Naive thymus-derived CD4-positive, alpha-beta T cell (primary cell): ENCODE results near the gene PCSK1. TPM values are rescaled to one million over a fixed set of nuclear protein-coding genes. Genes with fewer than 3 reads are reported as not detected.

Experiments used
- ATAC-seq: fragments of 150-1000 bp; cut with Tn5 transposase; 2 replicates; pipeline ENCODE4 v1.10.0; 2021; ENCODE audit warnings: mild to moderate bottlenecking, moderate library complexity
- CTCF ChIA-PET: fragments of 350-600 bp; sonication (Branson Sonifier 250); formaldehyde crosslinking; loops from one replicate; lab custom pipeline; 2021; ENCODE audit warnings: antibody characterized with exemption; lab: Charles Lee
- POLR2A ChIA-PET: fragments of 350-600 bp; sonication (Branson Sonifier 250); formaldehyde crosslinking; loops from one replicate; lab custom pipeline; 2021; ENCODE audit warnings: antibody characterized with exemption, inconsistent platforms; lab: Charles Lee
- DNase-seq, 9 donors: peaks; one replicate each; pipeline versions ENCODE4 v3.0.0 to v3.0.0-alpha.2; 2020 to 2022; ENCODE audit warnings: mixed read lengths in 1 of 9
- H3K27ac ChIP-seq: one replicate; pipeline ENCODE4 v1.7.0; 2013; ENCODE audit warnings: mild to moderate bottlenecking, low read depth, low read length, moderate library complexity
- H3K27me3 ChIP-seq, 2 donors: one replicate each; pipeline ENCODE4 v1.7.0; 2013; ENCODE audit warnings: low read length in 2 of 2, mild to moderate bottlenecking in 2 of 2, moderate library complexity in 2 of 2; ENCODE audit not compliant: control insufficient read depth in 2 of 2, insufficient read depth in 2 of 2
- H3K36me3 ChIP-seq, 3 experiments: 1 replicate in 2 of 3; 2 replicates in 1 of 3; pipeline ENCODE4 v1.7.0; 2013; ENCODE audit warnings: low read length in 3 of 3, mild to moderate bottlenecking in 3 of 3, moderate library complexity in 1 of 3; ENCODE audit not compliant: insufficient read depth in 3 of 3, control insufficient read depth in 2 of 3
- H3K4me1 ChIP-seq, 2 donors: one replicate each; pipeline ENCODE4 v1.7.0; 2013; ENCODE audit warnings: low read length in 2 of 2, mild to moderate bottlenecking in 2 of 2, moderate library complexity in 1 of 2; ENCODE audit not compliant: control insufficient read depth in 2 of 2, insufficient read depth in 2 of 2
- H3K4me3 ChIP-seq: 2 replicates; pipeline ENCODE4 v1.7.0; 2013; ENCODE audit warnings: mild to moderate bottlenecking, low read length
- H3K9me3 ChIP-seq, 3 experiments: 1 replicate in 2 of 3; 2 replicates in 1 of 3; pipeline ENCODE4 v1.7.0; 2013; ENCODE audit warnings: low read length in 3 of 3; ENCODE audit not compliant: control insufficient read depth in 2 of 3
- H3K27ac Mint-ChIP-seq, 9 donors: one replicate each; pipeline ENCODE4 v1.8.0; 2020 to 2022; ENCODE audit warnings: mixed read lengths in 9 of 9, mild to moderate bottlenecking in 8 of 9, moderate library complexity in 5 of 9, inconsistent platforms in 2 of 9
- H3K27me3 Mint-ChIP-seq, 5 donors: one replicate each; pipeline ENCODE4 v1.8.0; 2021 to 2022; ENCODE audit warnings: mixed read lengths in 5 of 5, mild to moderate bottlenecking in 1 of 5
- H3K36me3 Mint-ChIP-seq, 5 donors: one replicate each; pipeline ENCODE4 v1.8.0; 2020 to 2022; ENCODE audit warnings: mixed read lengths in 5 of 5, mild to moderate bottlenecking in 3 of 5, inconsistent platforms in 1 of 5
- H3K4me1 Mint-ChIP-seq, 7 donors: one replicate each; pipeline ENCODE4 v1.8.0; 2020 to 2022; ENCODE audit warnings: mixed read lengths in 7 of 7, mild to moderate bottlenecking in 3 of 7, inconsistent platforms in 1 of 7
- H3K4me3 Mint-ChIP-seq, 10 donors: one replicate each; pipeline ENCODE4 v1.8.0; 2020 to 2022; ENCODE audit warnings: mild to moderate bottlenecking in 10 of 10, mixed read lengths in 10 of 10, moderate library complexity in 6 of 10, inconsistent platforms in 2 of 10
- H3K9me3 Mint-ChIP-seq, 11 donors: one replicate each; pipeline ENCODE4 v1.8.0; 2020 to 2022; ENCODE audit warnings: mixed read lengths in 11 of 11, mild to moderate bottlenecking in 4 of 11, inconsistent platforms in 1 of 11, moderate library complexity in 1 of 11
- intact Hi-C, 2 donors: fragments of 100-400 bp; cut with micrococcal nuclease; formaldehyde crosslinking; loops; one replicate each; pipeline ENCODE4 v1.15.1; 2023
- polyA plus RNA-seq, 2 donors: library from polyadenylated mRNA; unstranded; fragments of 300-500 nt; fragmentation: Illumina TruSeq; gene quantifications; one replicate each; pipeline ENCODE4 v1.2.3, GENCODE V29; 2021
- total RNA-seq, 6 experiments: library from RNA in 5 of 6; stranded (reverse) in 5 of 6; gene quantifications; 1 replicate in 5 of 6; 2 replicates in 1 of 6; pipeline ENCODE4 v1.2.3 and lab custom pipeline; 2021 to 2026

PCSK1 gene
- not detected for total RNA-seq
- polyA plus RNA-seq: not detected
- not detected for total RNA-seq (lab: John Stamatoyannopoulos, UW)

- intact Hi-C loops: no loop called here
- H3K27me3 ChIP-seq: peaks cover 10% of the 10 kb centered on the region in 2 donors
- ATAC-seq: no peak
- Mint-ChIP-seq H3K27ac (no peak within 1 kb of the TSS), H3K4me3 (peak within 1 kb of the TSS in 2 of 10 donors; percentile 24 to 30), H3K36me3 (peaks cover 0 to 7% (median 1%) of the 10 kb centered on the region in 5 donors), H3K9me3 (peaks cover 0 to 19% (median 7%) of the 10 kb centered on the region in 11 donors), H3K4me1 (peaks cover 3 to 25% (median 9%) of the 10 kb centered on the region in 7 donors), H3K27me3 (peaks cover 68 to 87% (median 81%) of the 10 kb centered on the region in 5 donors)
- CTCF ChIA-PET: no interaction called here
- DNase-seq: no peak
- no peaks in the 10 kb centered on the region for H3K9me3 ChIP-seq
- H3K4me1 ChIP-seq: no peaks in the 10 kb centered on the region
- H3K27ac ChIP-seq: no peak within 1 kb of the TSS
- no peak within 1 kb of the TSS for H3K4me3 ChIP-seq
- no peaks in the 10 kb centered on the region for H3K36me3 ChIP-seq
- POLR2A ChIA-PET: no interaction called here
Measured at GRCh38 chr5:96433066-96433447, at the start of gene PCSK1. Gene PCSK1 (minus strand): TSS chr5:96433248. CDS start chr5:96433042, 206 bp downstream.

DNA sequence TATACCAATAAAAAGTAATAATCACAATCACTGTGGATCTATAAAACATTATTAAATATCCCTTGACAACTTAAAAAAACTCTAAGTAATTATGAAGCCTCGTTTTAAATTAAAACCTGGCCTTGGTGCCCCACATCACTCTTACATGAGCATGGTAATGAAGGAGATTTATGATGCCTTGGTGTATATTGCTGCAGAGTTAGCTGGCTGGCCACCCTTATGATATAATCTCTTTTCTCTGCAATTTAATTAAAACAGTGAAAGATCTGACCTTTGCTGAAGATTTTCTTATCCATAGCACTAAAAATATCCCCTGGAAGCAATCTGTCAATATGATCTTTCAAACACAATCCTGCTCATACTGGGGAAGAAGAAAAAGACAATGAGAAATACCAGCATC lies 48.8 kb upstream of the PCSK1 start:
- H3K27me3 Mint-ChIP-seq: peaks cover 0 to 15% (median 12%) of the 10 kb centered on the region in 5 donors
- no peaks in the 10 kb centered on the region for H3K36me3 ChIP-seq
- POLR2A ChIA-PET: no interaction called here
- intact Hi-C loops: no loop called here
- CTCF ChIA-PET: no interaction called here
- no peak overlapping the region for H3K27ac Mint-ChIP-seq
- H3K9me3 Mint-ChIP-seq: peaks cover 0 to 5% (median 0%) of the 10 kb centered on the region in 11 donors
- no peak overlapping the region for H3K27ac ChIP-seq
- H3K9me3 ChIP-seq: no peaks in the 10 kb centered on the region
- no peaks in the 10 kb centered on the region for H3K4me1 Mint-ChIP-seq
- no peak for DNase-seq
- no peak overlapping the region for H3K4me3 ChIP-seq
- no peak for ATAC-seq
- H3K36me3 Mint-ChIP-seq: peaks cover 0 to 5% (median 0%) of the 10 kb centered on the region in 5 donors
- H3K27me3 ChIP-seq: no peaks in the 10 kb centered on the region
- H3K4me3 Mint-ChIP-seq: no peak overlapping the region
- H3K4me1 ChIP-seq: no peaks in the 10 kb centered on the region

DNA sequence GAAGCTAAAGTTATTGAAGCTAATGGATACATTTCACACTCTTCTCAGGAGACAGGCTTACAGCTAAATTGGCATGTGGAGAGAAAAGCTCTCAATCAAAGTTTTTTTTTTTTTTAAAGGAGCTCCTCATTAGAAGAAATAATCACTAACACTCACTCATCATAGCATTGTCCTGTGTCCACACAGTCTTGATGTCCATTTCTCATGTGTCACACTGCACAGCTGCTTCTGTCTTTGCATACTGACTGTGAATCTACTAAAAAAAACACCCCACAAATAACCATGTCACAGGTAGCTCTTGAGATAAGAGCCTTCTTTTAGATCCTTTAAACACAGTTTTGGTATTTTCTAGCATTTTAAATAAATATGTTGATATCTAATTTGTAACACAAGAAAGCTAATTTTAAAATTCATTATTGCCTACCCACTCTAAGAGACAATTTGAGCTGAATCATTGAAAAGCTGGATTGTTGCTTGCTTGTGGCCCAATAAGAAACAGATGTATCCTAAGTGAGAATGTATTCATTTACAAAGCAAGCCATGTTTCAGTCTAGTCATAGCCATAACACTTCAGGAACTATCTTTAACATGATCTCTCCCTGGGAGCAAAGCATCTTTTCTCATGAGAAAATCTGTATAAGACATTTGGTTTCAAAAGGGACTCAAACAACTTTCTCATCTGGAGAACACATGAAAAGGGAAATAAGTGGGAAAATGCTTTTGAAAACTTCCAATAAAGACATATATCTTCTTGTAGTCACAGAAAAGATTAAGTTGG lies 48.1 kb upstream of the PCSK1 start:
- no peaks in the 10 kb centered on the region for H3K9me3 ChIP-seq
- no peak overlapping the region for H3K4me3 ChIP-seq
- H3K27ac Mint-ChIP-seq: no peak overlapping the region
- ChIA-PET CTCF (no interaction called here), POLR2A (no interaction called here)
- H3K27ac ChIP-seq: no peak overlapping the region
- intact Hi-C loops: no loop called here
- peaks cover 0 to 5% (median 0%) of the 10 kb centered on the region in 11 donors for H3K9me3 Mint-ChIP-seq
- H3K36me3 ChIP-seq: no peaks in the 10 kb centered on the region
- H3K4me1 Mint-ChIP-seq: no peaks in the 10 kb centered on the region
- peaks cover 2 to 12% (median 8%) of the 10 kb centered on the region in 5 donors for H3K27me3 Mint-ChIP-seq
- no peak for DNase-seq
- H3K4me3 Mint-ChIP-seq: no peak overlapping the region
- peaks cover 0 to 5% (median 0%) of the 10 kb centered on the region in 5 donors for H3K36me3 Mint-ChIP-seq
- no peaks in the 10 kb centered on the region for H3K27me3 ChIP-seq
- no peaks in the 10 kb centered on the region for H3K4me1 ChIP-seq
- ATAC-seq: no peak

DNA sequence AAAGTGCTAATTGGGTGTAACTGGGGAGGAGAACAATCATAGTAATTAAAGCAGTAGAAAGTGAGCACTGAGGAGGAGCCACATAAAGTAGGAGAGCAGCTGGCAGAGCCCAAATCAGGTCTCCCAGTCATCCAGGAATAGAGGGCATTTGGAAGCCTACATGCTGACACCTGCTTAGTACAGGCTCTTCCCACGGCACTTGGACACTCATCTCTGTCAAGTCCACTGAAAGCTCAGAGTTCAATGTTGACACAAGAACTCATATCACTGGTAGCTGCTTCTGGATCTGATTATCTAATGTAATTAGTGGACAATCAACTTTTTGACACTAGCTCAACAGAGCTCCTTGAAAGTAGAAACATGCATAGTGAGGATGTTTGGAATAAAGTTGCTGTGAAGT lies 45.9 kb upstream of the PCSK1 start:
- H3K27ac ChIP-seq: no peak overlapping the region
- Mint-ChIP-seq H3K4me1 (no peaks in the 10 kb centered on the region), H3K4me3 (no peak overlapping the region), H3K27ac (no peak overlapping the region), H3K27me3 (peaks cover 0 to 2% (median 0%) of the 10 kb centered on the region in 5 donors), H3K9me3 (peaks cover 0 to 2% (median 0%) of the 10 kb centered on the region in 11 donors), H3K36me3 (no peaks in the 10 kb centered on the region)
- intact Hi-C loops: no loop called here
- CTCF ChIA-PET: no interaction called here
- H3K27me3 ChIP-seq: no peaks in the 10 kb centered on the region
- H3K36me3 ChIP-seq: no peaks in the 10 kb centered on the region
- POLR2A ChIA-PET: no interaction called here
- no peak overlapping the region for H3K4me3 ChIP-seq
- H3K9me3 ChIP-seq: no peaks in the 10 kb centered on the region
- no peak for DNase-seq
- H3K4me1 ChIP-seq: no peaks in the 10 kb centered on the region
- no peak for ATAC-seq

- Histone ChIP-seq H3K4me3 (no peak overlapping the region), H3K9me3 (no peaks in the 10 kb centered on the region), H3K27ac (no peak overlapping the region), H3K4me1 (no peaks in the 10 kb centered on the region), H3K36me3 (no peaks in the 10 kb centered on the region), H3K27me3 (no peaks in the 10 kb centered on the region)
- no peaks in the 10 kb centered on the region for H3K4me1 Mint-ChIP-seq
- H3K36me3 Mint-ChIP-seq: no peaks in the 10 kb centered on the region
- CTCF ChIA-PET: interaction anchor here (0.6 kb wide), 1 partner anchor 595 kb away, joined by 4 read pairs; no protein-coding TSS in a partner anchor
- intact Hi-C loops: no loop called here
- H3K9me3 Mint-ChIP-seq: peaks cover 0 to 2% (median 0%) of the 10 kb centered on the region in 11 donors
- H3K27ac Mint-ChIP-seq: no peak overlapping the region
- peaks cover 4 to 8% (median 6%) of the 10 kb centered on the region in 5 donors for H3K27me3 Mint-ChIP-seq
- POLR2A ChIA-PET: no interaction called here
- no peak for DNase-seq
- no peak for ATAC-seq
- no peak overlapping the region for H3K4me3 Mint-ChIP-seq
Measured at GRCh38 chr5:96476654-96477053, 43.6 kb upstream of the PCSK1 start.

- Mint-ChIP-seq H3K4me1 (no peaks in the 10 kb centered on the region), H3K27me3 (peaks cover 6 to 15% (median 12%) of the 10 kb centered on the region in 5 donors), H3K9me3 (peaks cover 0 to 2% (median 0%) of the 10 kb centered on the region in 11 donors), H3K4me3 (no peak overlapping the region), H3K27ac (no peak overlapping the region), H3K36me3 (no peaks in the 10 kb centered on the region)
- H3K27me3 ChIP-seq: no peaks in the 10 kb centered on the region
- intact Hi-C loops: no loop called here
- no peak for DNase-seq
- H3K27ac ChIP-seq: no peak overlapping the region
- H3K4me3 ChIP-seq: no peak overlapping the region
- no peaks in the 10 kb centered on the region for H3K4me1 ChIP-seq
- ChIA-PET POLR2A (no interaction called here), CTCF (no interaction called here)
- ATAC-seq: no peak
- no peaks in the 10 kb centered on the region for H3K36me3 ChIP-seq
- no peaks in the 10 kb centered on the region for H3K9me3 ChIP-seq
Measured at GRCh38 chr5:96474073-96474472, 41.0 kb upstream of the PCSK1 start.

GRCh38 chr5:96473155-96473554 lies 40.1 kb upstream of the PCSK1 start:
- H3K4me1 ChIP-seq: no peaks in the 10 kb centered on the region
- no peaks in the 10 kb centered on the region for H3K27me3 ChIP-seq
- Mint-ChIP-seq H3K27me3 (peaks cover 8 to 21% (median 12%) of the 10 kb centered on the region in 5 donors), H3K4me3 (no peak overlapping the region), H3K9me3 (peaks cover 0 to 2% (median 0%) of the 10 kb centered on the region in 11 donors), H3K4me1 (no peaks in the 10 kb centered on the region), H3K36me3 (no peaks in the 10 kb centered on the region), H3K27ac (no peak overlapping the region)
- ATAC-seq (no peak), DNase-seq (no peak)
- H3K27ac ChIP-seq: no peak overlapping the region
- no peak overlapping the region for H3K4me3 ChIP-seq
- POLR2A ChIA-PET: no interaction called here
- H3K36me3 ChIP-seq: no peaks in the 10 kb centered on the region
- CTCF ChIA-PET: no interaction called here
- intact Hi-C loops: no loop called here
- H3K9me3 ChIP-seq: no peaks in the 10 kb centered on the region
